ENCODE data around the gene WIPF3.
"Not testable (repeated sequence)": the region's sequence is repeated elsewhere in the genome, so short reads cannot be mapped to it uniquely, and the experiment has no call there.

Gene WIPF3

GRCh38 chr7:29957521-29958310, 151.4 kb downstream of the WIPF3 start:
- DNase-seq: no peak

GRCh38 chr7:29958667-29959358, 152.5 kb downstream of the WIPF3 start:
- no peak for DNase-seq

- DNase-seq: not testable (repeated sequence)
Measured at GRCh38 chr7:29961611-29962010, 155.3 kb downstream of the WIPF3 start.

- no peak for DNase-seq
Measured at GRCh38 chr7:29962035-29962434, 155.7 kb downstream of the WIPF3 start.

- DNase-seq: no peak
Measured at GRCh38 chr7:29965030-29965429, 158.7 kb downstream of the WIPF3 start.
